ENCODE data around the gene KRTAP12-4.
"Not testable (repeated sequence)": the region's sequence is repeated elsewhere in the genome, so short reads cannot be mapped to it uniquely, and the experiment has no call there.

The KRTAP12-4 gene

GRCh38 chr21:44628707-44629391 is 25.6 kb downstream of the KRTAP12-4 start:
- DNase-seq: no peak

- not testable (repeated sequence) for DNase-seq
These were observed 26.6 kb downstream of the KRTAP12-4 start for GRCh38 chr21:44627831-44628233.

GRCh38 chr21:44627181-44627822 is 27.2 kb downstream of the KRTAP12-4 start:
- DNase-seq: not testable (repeated sequence)

GRCh38 chr21:44626673-44627143 is 27.8 kb downstream of the KRTAP12-4 start, which contains the start of gene KRTAP10-9:
Gene KRTAP10-9, plus strand, starts transcription at chr21:44627093. Its CDS starts 79 bp downstream, at chr21:44627172.
- DNase-seq: no peak

GRCh38 chr21:44626262-44626661 is 28.2 kb downstream of the KRTAP12-4 start:
- DNase-seq: peak; percentile 42

GRCh38 chr21:44625756-44626155 is 28.7 kb downstream of the KRTAP12-4 start:
- no peak for DNase-seq

- DNase-seq: no peak
These were observed 30.9 kb downstream of the KRTAP12-4 start for GRCh38 chr21:44623575-44623974.

- DNase-seq: no peak
These were observed 34.6 kb downstream of the KRTAP12-4 start for GRCh38 chr21:44619886-44620285.

GRCh38 chr21:44618909-44619308 is 35.5 kb downstream of the KRTAP12-4 start:
- peak; percentile 74 for DNase-seq

GRCh38 chr21:44618504-44618903 is 36.0 kb downstream of the KRTAP12-4 start:
- no peak for DNase-seq

- no peak for DNase-seq
These were observed 37.4 kb downstream of the KRTAP12-4 start for GRCh38 chr21:44617071-44617501.

- no peak for DNase-seq
These were observed 37.9 kb downstream of the KRTAP12-4 start for GRCh38 chr21:44616591-44616926.

GRCh38 chr21:44615911-44616590 is 38.4 kb downstream of the KRTAP12-4 start:
- DNase-seq: no peak

GRCh38 chr21:44615466-44615865 is 39.0 kb downstream of the KRTAP12-4 start:
- DNase-seq: no peak

GRCh38 chr21:44614961-44615391 is 39.5 kb downstream of the KRTAP12-4 start:
- no peak for DNase-seq

GRCh38 chr21:44614161-44614631 is 40.3 kb downstream of the KRTAP12-4 start:
- no peak for DNase-seq

GRCh38 chr21:44613386-44614155 is 40.9 kb downstream of the KRTAP12-4 start:
- no peak for DNase-seq

GRCh38 chr21:44612669-44613229 is 41.7 kb downstream of the KRTAP12-4 start:
- no peak for DNase-seq

GRCh38 chr21:44612029-44612486 is 42.4 kb downstream of the KRTAP12-4 start, which contains the start of gene KRTAP10-8:
Gene KRTAP10-8, plus strand, starts transcription at chr21:44612079. Its CDS starts 22 bp downstream, at chr21:44612101.
- no peak for DNase-seq

- DNase-seq: no peak
These were observed 42.9 kb downstream of the KRTAP12-4 start for GRCh38 chr21:44611551-44611950.

- DNase-seq: not testable (repeated sequence)
These were observed 44.2 kb downstream of the KRTAP12-4 start for GRCh38 chr21:44610157-44610843.

- no peak for DNase-seq
These were observed 45.3 kb downstream of the KRTAP12-4 start for GRCh38 chr21:44609193-44609592.

Data from CD4-positive, alpha-beta T cell treated with Interleukin-15 for 1 hour (primary cell).